Cortex of kidney (tissue), 1 donor: ENCODE data around the gene UBASH3A.
"Not testable (repeated sequence)": the region's sequence is repeated elsewhere in the genome, so short reads cannot be mapped to it uniquely, and the experiment has no call there.

ENCODE experiments used
- DNase-seq: peaks from one replicate; lab custom pipeline; 2025; lab: John Stamatoyannopoulos, UW

Gene UBASH3A

DNA sequence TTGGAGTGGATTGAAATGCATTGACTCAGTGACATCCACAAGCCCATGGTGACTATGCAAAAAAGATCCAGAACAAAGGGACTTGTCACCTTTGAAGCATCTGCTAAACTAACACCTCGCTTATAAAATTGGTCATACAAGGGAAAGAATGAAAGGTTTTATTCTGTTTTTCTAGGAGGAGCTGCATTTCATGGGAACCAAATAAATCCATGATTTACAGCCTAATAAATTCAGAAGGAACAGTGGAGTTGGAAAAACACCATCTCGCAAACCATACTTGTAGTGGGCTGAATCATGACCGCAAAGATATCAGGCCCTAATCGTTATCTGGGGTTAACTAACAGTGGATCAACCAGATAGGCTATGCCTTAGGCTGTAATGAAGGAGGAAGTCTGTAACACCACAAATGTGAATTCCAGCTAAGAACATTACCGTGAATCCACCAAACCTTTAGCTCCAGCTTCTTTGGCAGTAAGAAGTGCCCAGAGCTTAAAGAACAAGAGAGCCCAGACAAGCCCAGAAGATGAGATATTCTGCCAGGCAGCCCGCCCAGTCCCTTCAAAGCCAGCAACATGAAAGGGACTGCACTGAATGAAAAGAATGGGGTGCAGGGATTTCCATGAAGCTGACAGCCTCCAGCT, 64.9 kb downstream of the UBASH3A start:
- DNase-seq, result no peak

DNA sequence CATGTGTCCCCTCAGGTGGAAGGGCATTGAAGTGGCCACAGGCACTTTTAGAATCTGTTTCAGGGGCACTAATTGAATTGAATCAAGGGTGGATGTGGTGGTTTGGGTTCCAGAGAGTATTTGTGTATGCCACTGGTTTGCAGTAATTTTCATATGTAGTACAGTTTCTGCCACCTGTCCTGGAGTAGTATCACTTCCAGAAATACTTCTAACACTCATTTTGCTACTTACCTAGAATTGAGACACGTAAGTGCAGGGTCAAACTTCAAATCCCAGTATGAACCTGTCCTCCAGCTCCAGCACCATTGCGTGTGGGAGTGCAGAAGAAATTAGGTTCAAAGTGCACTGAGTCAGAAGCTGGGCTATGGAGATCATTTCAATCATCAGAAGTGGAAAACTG, 65.6 kb downstream of the UBASH3A start:
- no peak for DNase-seq

DNA sequence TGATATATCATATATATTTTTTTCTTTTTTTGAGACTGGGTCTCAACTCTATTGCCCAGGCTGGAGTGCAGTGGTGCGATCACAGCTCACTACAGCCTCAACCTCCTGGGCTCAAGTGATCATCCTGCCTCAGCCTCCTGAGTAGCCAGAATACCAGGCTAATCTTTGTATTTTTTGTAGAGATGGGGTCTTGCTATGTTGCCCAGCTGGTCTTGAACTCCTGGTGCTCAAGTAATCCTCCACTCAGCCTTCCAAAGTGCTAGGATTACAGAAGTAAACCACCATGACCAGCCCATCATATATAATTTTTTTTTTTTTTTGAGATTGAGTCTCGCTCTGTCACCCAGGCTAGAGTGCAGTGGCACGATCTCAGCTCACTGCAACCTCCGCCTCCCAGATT, 66.0 kb downstream of the UBASH3A start:
- not testable (repeated sequence) for DNase-seq

DNA sequence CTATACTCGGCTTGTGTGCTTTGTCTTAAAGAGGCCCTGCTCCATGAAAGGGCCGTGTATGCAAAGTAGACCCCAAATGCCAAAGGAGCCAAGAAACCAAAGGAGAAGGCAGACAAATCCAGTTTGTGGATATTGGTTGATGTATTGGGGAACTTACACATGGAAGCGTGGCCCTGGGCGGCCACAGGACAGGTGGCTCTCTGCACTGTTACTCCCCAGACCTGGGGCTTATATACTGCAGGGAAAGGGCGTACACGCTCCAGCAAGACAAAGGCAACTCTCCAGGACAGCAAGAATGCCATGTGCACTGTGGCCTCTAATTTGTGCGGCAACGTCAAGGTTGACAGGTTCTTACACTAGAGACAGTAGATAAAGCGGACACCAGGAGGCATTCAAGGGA, 67.5 kb downstream of the UBASH3A start:
- DNase-seq, result no peak

DNA sequence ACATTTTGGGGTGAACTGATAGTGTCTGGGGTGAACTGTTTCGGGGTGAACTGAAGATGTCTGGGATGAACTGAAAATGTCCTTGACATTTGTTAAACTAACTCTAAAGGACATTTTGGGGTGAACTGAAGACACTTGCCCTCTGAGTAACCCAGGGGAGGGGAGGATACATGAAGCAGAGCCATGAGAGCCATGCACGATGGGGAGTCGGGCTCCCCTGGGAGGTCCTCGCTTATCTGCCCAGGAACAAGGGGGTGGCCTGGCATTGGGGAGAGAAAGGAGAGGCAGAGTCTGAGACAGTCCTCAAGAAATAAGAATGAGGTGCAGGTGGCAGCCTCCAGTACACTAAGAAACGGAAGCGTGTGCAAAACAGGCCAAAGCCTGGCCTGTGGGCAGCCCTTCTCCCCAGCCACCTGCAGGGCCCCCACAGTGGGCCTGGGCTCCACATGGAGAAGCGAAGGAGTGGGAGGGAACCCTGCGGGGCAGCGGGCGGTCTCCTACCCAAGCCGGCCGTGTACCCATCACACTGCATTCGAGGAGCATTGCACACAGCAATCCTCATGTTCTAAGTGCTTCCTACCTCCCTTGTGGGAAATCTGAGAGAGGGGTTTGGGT, 68.1 kb downstream of the UBASH3A start:
- no peak for DNase-seq

DNA sequence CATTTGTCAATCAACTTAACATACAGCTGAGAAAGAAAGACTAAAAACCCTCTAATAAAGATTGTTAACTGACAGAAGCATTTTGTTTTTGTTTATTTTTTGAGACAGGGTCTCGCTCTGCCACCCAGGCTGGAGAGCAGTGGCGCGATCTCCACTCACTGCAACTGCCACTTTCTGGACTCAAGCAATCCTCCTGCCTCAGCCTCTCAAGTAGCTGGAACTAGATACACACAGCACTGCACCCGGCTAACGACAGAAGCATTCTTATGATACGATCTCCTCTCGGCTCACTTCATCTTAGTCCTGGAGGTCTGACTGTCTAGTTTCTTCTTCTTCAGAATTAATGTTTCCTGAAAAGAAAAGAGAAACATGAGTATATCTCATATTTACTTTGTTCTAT, 68.8 kb downstream of the UBASH3A start:
- no peak for DNase-seq

DNA sequence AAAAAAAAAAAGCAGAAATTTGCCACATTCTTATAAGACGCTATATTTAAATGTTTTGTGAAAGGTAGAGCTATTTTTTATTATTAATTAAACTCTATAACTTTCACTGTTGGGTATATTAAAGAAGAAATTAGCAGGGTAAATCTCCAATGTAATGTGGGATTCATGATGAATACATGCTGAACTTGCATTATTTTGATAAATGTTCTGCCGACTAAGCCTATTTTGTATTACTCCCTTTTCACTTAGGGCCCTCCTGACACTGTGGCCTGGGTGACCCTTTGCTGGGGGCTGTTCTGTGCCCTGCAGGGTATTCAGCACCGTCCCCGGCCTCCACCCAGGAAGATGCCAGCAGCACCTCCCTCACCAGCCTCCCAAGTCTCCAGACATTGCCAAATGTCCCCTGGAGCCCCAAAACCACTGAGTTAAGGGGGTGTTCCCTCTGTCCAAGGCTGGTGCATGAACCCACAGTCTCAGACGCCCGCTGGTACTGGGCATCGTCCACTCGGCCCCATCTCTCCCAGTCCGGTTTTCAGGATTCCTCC, 69.9 kb downstream of the UBASH3A start:
- DNase-seq, result no peak

DNA sequence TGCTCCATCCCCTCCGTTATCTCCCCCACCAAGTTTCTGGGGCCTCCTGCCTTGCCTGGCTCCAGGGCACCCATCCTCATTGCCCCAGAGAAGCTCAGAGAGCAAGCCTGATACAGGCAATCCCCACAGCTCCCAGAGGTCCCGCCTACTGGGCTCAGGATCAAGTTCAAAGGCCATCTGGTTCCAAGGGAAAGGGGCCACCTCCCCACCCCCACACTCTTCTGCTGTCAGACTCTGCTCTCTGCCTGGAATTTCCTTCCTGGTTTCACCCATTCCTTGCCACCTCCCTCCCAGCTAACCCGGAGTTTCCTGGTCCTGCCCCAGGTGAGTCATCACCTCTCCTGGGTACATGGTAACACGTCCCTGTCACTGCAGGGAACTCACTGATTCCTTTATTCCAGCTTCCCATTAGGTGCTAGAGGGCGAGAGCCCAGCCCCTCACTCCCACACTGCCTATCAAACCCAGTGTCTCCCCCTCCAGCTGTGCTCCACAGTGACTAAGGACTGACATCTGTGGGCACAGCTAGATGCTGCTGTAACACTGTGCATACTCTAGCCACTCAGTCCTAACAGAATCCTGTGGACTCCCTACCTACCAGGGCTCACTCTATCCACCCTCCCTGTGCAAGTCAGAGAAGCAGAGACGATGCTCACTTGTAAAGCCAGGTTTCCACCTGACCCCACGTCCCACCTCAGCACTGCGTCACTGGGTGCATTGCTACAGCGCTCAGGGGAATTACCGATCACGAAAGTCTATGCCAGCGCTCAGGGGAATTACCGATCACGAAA, 70.5 kb downstream of the UBASH3A start:
- no peak for DNase-seq

DNA sequence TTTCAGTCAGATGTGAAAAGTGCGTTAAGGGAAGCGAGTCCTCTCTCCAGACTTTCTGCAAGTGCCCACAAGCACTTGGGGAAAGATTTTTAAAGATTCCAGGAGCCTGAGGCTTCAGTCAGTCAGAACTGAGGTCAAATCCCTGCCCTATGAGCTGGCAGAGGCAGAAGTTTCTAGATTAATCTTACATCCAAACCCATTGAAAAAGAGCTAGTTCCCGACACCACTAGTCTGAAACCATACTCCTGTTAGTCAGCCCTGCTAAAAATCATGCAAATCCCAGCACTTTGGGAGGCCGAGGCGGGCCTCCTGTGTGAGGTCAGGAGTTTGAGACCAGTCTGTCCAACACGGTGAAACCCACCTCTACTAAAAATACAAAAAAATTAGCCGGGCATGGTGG, 71.3 kb downstream of the UBASH3A start:
- no peak for DNase-seq

DNA sequence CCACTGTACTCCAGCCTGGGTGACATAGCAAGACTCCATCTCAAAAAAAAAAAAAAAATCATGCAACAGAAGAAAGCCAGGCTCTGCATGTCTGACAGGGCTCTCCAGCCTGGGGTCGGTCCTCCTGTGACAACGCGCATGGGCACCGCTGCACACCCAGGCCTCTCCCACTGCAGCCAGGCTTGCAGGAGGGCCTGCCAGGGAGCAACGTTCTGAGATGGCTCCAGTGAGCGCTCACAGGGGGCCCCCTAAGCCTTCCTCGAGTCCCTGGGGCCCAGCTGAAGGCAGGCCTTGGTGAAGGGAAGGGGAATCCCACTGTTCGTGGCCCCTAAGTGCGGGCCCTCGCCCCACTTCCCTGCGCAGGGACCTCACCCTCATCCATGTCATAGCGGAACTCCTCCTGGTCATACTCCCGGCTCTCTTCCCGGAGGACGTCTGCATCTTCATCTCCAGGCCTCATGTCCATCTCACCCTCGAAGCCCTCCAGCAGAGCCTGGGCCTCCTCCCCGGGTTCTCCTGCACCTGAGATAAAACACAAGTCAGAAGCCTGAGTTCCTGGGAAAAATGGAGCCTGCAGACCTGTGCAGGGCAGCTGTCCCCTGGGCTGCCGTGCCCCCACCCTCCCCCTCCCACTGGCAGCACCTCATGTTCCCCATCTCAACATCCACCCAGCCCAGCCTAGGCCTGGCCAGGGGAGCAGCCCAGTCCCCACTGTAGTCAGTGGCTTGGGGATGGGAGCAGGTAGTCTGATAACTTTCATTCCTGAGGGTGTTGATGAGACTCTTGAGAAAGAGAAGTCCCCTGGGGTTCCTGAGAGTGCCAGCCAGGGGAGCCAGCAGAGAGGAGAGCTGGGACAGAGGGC, 72.1 kb downstream of the UBASH3A start:
- DNase-seq, result no peak

DNA sequence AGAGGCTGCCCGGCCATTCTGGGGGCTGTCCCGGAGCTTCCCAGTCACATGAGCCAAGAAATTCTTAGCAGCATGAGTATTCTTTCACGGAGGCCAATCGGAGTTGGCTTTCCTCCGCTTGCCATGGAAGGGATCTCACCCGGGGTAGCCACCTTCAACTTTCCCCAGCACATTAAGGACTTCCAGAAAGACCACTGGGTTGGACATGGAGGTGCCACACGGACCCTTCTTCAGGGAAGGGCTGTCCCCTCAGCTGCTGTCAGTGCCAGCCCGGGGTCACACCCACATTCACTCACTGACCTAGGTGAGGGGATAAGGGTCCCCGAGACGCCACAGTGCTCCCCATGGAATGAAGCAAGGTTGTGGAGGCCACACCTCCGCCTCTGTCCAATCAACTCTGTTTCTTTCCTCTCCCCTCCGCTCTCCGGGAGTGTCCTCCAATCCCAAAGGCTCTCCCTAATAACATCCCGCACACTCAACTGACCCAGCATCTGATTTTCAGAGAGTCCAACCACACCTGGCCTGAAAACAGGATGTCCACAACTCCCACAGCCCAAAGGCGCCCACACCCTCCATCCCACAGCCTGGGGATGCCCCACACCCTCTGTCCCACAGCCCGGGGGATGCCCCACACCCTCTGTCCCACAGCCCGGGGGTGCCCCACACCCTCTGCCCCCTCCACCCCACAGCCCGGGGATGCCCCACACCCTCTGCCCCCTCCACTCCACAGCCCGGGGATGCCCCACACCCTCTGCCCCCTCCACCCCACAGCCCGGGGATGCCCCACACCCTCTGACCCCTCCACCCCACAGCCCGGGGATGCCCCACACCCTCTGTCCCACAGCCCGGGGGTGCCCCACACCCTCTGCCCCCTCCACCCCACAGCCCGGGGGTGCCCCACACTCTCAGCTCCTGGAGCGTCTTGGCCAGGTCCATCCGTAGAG, 73.0 kb downstream of the UBASH3A start:
- DNase-seq, result no peak

DNA sequence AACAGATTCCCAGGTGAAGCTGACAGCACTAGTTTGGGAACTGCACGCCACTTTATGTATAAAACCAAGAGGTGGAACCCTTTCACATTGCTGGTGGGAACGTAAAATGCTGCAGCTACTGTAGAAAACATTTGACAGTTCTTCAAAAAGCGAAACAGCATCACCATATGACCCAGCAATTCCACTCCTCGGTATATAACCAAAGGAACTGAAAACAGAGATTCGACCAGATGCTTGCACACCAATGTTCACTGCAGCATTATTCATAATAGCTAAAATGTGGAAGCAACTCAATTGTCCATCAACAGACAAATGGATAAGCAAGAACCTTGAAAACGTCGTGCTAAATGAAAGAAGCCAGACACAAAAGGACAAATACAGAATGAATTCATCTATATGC, 74.8 kb downstream of the UBASH3A start:
- DNase-seq, result no peak

DNA sequence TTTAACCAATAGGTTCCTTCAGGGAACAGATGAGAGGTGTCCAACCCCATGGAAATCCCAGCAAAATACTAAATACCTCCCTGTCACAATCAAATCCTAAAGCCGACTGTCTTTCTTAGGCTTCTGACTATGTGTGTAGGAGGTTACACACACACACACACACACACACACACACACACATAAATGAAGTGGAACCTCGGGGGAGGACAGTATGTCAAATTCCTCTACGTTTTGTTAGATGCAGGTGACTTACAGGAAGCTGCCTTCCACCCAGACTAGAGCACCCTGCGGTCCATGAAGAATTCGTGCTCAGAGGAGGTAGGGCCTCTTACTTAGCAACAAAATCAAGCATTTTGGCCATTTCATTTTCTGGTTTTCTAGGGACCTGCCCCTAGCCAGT, 75.9 kb downstream of the UBASH3A start:
- DNase-seq, result no peak

DNA sequence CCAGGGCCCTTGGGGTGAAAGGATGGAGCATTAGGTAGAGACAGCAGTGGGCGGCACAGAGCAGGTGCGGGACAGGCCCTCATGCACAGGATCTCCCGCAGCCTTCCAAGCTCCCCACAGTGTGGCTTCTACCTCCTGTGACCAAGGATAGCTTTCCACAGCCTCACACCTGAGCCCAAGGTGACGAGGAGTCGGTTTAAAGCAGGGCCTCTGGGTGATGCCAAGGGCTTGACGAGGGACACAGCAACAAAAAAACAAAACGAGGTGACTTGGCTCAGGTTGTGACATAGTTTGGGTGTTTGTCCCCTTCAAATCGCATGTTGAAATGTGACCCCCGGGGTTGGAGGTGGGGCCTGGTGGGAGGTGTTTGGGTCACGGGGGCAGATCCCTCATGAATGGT, 77.0 kb downstream of the UBASH3A start:
- DNase-seq, result no peak

DNA sequence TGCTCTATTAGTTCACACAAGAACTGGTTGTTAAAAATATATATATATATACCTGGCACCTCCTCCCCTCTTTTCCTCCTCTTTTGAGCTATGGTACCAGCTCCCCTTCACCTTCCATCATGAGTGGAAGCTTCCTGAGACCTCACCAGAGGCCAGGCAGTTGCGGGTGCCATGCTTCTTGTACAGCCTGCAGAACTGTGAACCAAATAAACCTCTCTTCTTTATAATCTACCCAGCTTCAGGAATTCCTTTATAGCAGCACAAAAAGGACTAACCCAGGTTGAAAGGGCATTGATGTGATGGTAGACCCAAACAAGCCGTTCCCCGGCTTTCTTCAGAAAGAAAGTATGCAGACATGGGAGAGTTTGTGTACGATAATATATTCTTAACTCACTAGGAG, 77.5 kb downstream of the UBASH3A start:
- no peak for DNase-seq

DNA sequence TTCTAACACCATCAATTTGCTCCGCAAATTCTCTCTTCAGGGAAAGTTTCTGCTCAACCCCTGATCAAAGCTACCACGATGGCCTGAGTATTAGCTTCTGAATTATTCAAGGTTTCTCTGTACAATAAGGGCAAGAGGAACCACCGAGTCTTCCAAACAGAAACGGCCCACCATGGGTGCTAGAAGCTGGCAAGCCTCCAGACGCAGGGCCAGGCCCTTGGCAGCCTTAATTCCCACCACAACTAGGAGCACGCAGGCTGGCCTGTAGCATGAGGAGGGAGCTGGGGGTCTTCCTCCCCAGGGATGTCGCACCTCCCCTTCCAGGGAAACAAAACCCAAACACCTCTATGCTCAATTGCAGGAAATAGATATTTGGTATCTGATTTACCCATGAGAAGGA, 81.3 kb downstream of the UBASH3A start:
- no peak for DNase-seq

DNA sequence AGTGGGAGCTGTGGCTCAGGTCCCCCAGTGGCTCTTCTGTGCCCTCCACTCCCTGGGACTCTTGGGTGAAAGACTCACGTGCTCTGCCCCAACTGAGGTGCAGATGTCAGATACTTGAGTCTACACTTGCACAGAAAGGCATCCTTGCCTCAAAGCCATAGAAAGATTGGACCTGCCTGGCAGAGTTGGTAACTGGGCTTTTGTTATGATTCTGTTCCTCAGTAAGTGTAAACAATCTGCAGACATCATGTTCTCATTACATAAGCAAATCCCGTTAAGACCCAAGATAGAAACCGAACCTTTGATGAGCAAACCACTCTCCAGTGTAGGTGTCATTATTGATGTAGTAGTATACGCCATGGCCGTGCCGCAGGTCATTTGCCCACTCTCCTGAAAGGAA, 82.4 kb downstream of the UBASH3A start:
- no peak for DNase-seq

DNA sequence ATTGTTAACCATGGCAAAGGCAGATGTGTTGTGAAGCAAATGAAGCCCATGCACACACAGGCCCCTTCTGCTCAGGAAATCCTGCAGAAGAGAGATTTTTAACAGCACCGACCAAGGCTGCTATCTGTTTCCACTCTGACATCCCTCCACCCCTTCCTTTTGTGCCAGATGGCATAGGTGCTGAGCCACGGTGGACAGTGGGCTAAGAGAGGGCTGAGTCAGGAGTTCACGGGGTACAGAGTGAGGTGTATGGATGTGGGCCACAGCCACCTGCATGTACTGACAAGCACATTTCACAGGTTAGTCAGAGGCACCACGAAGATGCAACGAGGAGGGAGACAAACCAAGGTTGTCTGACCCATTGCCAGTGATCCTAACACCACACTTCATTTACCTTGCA, 82.8 kb downstream of the UBASH3A start:
- no peak for DNase-seq

DNA sequence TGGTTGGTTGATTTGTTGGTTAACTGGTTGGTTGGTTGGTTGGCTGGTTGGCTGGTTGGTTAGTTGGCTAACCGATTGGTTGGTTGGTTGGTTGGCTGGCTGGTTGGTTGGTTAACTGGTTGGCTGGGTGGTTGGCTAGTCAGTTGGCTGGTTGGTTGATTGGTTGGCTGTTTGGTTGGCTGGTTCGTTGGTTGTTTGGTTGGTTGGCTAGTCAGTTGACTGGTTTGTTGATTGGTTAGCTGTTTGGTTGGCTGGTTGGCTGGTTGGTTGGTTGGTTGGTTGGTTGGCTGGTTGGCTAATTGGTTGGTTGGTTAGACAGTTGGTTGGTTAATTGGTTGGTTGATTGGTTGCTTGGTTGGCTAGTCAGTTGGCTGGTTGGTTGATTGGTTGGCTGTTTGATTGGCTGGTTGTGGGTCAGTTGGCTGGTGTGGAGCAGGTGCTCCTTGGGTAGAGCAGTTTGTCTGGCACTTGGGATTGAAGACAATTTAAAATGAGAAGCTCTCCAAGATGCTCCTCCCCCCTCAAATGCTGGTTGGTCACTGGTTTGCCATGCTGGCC, 85.4 kb downstream of the UBASH3A start:
- no peak for DNase-seq

DNA sequence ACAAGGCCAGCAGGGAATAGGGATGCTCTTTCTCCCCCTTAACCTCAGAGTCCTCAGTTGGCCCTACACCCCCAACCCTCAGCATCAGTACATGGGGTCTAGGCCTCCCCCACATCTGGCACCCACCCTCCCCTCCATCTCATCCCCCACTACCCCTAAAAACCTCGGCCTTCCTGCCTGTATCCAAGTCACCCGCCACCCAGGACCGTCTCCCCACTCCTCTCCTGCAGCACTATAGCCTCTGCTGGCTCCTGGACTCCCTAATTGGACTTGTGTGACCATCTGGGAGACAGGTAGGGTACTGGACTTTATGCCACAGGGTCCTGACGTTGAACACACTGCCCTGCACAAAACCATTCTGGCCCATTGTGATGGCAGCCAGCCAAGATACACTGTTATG, 86.3 kb downstream of the UBASH3A start:
- no peak for DNase-seq

DNA sequence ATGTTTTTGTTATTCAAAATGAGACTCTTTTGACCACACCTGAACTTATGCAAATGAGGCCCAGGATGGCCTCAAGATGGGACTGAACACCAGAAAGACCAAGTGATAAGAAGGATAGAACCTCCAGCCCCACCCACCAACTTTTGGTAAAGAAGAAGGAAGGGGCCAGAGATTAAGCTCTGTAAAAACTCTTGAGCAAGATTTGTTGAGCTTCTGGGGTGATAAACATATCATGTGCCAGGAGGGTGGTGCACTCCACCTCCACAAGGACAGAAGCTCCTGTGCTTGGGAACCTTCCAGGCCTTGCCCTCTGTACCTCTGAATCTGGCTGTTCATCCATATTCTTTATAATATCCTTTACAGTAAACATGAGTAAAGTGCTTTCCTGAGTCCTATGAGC, 87.0 kb downstream of the UBASH3A start:
- DNase-seq, result no peak
